Hematopoietic multipotent progenitor cell (in vitro differentiated cells): ENCODE results near the gene RASA2. TPM values are rescaled to one million over a fixed set of nuclear protein-coding genes. Genes with fewer than 3 reads are reported as not detected.
A peak's percentile ranks its signal among the peaks of the same experiment; 100 is the strongest.
"Not testable (repeated sequence)": the region's sequence is repeated elsewhere in the genome, so short reads cannot be mapped to it uniquely, and the experiment has no call there.

Experiments used
- DNase-seq, 3 donors: peaks; one replicate each; pipeline ENCODE4 v3.0.0-alpha.2; 2011 to 2015; ENCODE audit warnings: low read depth in 2 of 3, low spot score in 2 of 3
- total RNA-seq: library from RNA; depleted of rRNA; stranded (reverse); fragments of >200 nt; gene quantifications from one replicate; pipeline ENCODE4 v1.2.3, GENCODE V29; 2012

RASA2 gene
- total RNA-seq, 1 donor, result 11.6 TPM

DNA sequence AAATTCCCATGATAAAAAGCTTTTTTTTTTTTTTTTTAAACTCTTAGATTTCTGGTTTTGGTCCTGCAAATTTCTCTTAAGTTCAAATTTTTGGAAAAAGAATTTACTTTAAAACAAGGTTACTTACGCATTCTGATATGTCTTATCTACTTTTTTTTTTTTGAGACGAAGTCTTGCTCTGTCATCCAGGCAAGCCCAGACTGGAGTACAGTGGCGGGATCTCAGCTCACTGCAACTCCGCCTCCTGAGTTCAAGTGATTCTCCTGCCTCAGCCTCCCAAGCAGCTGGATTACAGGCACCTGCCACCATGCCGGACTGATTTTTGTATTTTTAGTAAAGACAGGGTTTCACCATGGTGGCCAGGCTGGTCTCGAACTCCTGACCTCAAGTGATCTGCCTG, 83.2 kb downstream of the RASA2 start:
- DNase-seq, result no peak

DNA sequence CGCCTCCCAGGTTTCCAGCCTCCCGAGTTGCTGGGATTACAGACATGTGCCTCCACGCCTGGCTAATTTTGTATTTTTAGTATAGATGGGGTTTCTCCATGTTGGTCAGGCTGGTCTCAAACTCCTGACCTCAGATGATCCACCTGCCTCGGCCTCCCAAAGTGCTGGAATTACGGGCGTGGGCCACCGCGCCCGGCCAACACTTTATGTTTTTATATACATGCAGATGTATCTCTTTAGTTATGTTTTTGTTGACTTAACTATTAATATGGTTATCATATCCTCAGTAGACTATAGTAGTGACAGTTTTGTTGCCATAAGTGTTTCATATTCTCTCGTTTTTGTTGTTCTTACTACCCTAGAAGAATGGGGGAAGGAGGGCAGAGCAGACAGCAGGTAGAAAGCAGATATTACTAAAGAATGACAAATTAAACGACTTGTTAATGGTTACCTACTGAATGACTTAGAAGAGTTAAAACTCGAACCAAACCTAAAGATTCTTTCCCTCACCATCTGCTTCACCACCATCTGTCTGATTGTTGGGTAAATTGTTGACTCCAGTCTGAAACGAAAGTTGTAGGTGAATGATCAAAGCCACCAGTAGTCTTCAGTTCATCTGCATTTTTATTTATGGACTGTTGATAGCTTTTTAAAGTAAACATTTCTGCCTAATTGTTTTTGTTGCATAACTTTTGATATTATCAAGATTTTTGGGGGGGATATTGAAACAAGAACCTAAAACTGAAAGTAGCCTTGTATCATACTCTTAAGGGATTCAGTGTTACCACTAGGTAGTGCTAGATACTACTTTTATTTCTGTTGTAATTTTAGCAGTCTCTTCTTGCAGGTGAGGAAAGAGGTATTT, 89.3 kb downstream of the RASA2 start:
- DNase-seq, result peak in 1 of 3 donors; percentile 60

DNA sequence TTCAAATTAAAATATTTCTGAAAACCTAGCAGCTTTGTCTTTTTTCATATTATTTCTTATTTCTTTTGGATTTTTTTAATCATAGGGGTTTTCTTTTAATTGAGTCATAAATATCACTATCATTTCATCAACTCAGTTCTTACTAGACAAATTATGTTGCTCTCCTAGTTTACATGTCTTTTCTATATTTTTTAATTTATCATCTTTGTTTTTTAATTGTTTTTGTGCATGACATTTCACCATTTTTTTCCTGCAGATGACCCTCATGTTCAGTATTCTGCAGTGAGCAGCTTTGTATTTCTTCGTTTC, 89.9 kb downstream of the RASA2 start:
- no peak for DNase-seq

DNA sequence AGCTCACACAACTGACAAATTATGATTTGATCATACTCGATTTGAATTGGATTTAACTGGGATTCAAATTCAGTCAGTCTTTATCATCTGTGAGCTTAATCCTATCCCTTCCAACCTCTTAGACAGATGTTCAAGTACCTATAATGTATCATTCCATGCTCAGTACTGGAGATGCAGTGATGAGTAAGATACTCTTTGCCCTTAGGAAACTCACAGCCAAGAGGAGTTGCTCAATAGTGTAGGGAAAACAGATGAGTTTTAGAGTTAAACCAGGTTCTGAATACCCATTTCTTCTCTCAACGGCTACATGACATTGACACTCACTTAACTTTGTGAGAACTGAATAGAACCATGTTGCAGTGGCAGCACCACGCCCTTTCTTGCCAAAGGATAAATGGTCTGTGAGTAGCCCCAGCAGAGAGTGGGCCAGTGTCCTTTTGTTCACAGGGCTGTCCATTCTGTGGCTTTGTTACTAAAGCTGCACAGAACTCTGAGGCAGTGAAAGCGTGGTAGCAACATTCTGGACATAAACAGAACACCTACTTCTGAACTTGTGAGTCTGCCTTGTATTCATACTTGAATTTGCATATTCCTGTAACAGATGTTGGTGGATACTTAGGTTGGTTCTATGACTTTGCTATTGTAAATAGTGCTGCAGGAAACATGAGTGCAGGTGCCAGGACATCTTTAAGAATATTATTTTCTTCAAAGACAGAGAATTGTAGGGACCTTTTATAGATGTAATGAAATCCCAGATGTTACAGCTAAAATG, 91.6 kb downstream of the RASA2 start:
- no peak for DNase-seq

DNA sequence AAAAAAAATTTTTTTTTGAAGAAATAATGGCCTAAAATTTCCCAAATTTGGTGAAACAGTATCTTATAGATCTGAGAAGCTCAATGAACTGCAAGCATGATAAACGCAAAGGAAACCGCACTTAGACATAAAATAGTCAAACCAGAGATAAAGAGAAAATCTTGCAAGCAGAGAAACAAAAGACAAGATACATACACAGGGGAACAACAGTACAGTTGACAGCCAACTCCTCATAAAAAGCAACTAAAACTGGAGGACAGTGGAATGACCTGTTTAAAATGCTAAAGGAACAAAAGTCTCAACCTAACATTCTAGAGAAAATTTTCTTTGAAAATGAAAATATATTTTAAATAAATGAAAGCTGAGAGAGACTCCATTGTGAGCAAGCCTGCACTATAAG, 107.5 kb downstream of the RASA2 start:
- DNase-seq, result peak in 1 of 3 donors; percentile 19

DNA sequence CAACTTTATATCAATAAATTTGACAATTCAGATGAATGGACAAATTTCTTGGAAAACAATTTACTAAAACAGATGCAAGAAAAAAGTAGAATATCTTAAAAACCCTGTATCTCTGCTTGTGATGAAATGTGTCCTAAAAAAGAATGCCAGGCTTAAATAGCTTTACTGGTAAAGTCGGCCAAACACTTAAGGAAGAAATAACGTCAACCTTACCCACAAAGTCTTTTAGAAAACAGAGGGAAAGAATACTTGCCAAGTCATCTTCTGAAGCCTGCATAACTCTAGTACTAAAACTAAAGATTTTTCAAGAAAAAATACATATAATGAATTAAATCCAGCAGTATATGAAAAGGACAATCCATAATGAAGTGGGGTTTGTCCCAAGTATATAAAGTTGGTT, 111.1 kb downstream of the RASA2 start:
- DNase-seq, result peak in 1 of 3 donors; percentile 21

DNA sequence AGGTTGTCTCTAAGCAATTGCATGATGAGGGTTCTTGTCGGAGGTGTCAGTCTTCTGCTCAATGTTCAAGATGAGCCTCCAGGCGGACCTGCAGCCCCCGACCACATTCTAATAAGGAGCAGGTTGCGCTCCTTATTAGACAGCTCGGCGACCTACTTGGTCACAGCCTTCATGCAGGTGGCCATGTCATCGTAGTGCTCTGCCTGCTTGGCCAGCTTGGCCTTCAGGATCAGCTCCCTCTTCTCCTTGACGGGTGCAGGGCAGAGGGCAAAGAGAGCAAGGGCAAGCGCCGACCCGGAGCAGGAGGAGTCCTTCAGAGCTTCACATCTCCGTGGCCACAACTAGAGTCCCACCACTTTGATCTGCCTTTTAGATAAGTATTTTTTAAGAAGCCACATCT, 113.5 kb downstream of the RASA2 start:
- no peak for DNase-seq

DNA sequence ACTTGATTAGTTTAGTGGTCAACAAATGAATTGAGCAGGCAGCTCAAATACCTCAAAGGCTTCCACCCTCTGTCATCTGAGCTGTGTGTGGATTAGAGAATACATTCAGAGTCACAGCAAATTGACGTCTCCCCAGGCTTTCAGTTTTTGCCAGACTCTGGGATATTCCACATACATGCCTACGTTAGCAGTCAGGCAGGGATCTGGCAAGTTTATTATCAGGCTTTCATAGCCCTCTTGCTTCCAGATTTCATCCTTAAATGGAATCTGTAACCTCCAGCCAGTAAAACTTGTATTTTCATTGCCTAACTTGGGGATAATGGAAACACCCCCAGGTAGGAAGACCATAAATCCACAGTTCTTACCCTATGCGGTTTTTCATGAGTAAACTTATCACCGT, 115.9 kb downstream of the RASA2 start:
- DNase-seq, result no peak

DNA sequence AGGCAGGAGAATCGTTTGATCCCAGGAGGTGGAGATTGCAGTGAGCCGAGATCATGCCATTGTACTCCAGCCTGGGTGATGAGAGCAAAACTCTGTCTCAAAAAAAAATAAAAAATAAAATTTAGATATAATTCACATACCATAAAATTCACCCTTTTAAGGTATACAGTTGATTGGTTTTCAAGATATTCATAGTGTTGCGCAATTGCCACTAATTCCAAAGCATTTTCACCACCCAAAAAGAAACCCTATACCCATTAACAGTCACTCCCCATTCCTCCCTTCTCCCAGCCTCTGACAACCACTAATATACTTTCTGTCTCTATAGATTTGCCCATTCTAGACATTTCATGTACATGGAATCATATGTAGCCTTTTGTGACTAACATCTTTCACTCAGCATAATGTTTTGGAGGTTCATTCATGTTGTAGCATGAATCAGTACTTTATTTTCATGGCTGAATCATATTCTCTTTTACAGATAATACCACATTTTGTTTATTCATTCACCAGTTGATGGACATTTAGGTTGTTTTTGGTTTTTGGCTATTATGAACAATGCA, 116.7 kb downstream of the RASA2 start:
- DNase-seq, result no peak

DNA sequence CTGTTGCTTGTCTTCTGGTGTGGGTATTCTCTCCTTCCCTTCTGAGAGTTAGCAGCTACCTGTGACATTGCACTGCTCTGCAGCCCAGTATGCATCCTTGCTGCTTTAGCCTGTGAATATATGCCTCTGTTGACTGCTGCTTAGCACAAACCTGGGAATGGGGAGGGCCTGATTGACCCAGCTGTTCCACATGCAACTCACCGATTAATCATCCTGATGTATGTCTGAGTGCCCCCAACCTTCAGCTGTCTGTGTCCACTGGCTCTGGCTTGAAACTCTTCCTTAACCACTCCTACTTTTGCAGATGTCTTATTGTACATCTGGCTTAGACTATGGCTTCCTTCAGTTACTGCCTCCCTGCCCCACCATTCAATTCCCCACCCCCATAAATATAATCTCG, 119.1 kb downstream of the RASA2 start:
- DNase-seq, result no peak

DNA sequence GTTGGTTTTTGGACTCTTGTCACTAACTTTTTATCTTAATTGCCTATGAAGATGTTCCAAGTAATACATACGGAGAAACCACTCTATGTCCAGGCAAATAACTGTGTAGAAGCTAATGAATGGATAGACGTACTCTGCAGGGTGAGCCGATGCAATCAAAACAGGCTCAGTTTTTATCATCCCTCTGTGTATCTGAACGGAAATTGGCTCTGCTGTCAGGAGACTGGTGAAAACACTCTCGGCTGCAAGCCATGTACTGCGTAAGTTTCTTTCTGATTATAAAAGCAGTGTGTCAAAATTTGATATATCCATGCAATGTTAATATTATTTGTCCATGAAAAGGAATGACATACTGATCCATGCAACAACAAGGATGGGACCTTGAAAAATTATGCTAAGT, 121.6 kb downstream of the RASA2 start:
- DNase-seq, result no peak

DNA sequence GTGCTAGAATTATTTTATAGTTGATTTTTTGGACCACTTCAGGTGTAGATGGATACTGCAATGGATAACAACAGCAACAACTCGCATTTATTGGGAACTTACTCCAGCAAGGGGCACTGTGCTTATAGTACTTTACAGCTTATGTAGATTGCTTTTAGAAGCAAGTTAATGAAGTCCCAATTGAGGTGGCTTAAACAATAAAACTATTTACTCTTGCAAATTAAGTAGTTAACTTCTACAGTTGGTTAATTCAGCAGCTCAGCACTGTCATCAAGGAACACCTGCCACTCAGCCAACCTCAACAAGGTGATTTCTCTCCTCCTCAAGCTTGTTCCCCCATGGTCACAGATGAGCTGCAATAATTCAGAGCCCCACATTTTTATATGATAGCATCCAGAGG, 124.1 kb downstream of the RASA2 start:
- DNase-seq, result no peak

DNA sequence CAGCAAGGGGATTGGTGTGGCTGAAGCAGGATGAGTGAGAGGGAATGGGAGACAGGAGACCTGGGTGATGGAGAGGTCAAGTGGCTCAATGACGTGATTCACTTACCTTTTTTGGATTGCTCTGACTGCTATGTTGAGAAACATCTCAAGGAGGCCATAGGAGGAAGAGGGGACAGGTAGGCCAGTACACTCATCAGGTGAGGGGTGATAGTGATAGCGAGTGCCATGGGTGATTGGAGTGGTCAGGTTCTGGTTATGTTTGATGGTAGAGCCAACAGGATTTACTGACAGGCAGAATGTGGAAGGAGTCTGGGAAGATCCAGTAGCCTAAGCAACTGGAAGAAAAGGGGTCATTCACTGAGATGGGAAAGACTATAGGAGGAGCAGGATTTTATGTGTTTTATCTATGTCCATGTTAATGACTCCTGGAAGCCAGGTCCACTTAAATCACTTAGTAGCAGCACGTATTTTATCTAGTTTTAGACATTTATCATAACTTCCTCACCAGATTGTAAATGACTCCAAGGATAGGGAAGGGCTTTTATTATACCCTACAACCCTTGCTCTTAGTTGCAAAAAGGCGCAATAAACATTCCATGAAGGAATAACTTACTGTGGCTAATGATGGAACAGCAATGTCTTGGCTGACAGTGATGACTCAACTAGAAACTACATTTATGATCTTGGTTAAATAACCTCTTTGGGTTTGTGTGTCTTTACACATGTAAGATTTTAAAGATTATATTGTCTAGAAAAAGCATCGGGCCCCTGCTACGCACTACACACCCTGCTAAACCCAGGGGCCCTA, 131.5 kb downstream of the RASA2 start:
- DNase-seq, result no peak

DNA sequence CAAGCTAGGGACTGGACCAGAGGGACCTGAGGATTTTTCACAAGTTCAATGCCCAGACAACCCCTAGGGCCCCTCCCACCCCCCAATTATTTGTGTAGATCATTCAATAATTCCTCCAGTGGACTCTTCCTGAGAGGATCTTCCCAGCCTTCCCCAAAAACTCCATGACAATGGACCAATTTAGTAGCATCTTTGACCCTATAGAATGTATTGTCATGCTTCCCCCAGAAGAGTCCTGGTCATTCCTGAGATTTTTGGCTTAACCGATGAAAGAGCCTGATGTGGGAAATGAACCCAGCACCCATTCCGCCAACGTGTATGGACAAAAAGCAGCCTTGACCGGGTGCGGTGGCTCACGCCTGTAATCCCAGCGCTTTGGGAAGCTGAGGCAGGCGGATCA, 132.1 kb downstream of the RASA2 start:
- DNase-seq, result no peak

DNA sequence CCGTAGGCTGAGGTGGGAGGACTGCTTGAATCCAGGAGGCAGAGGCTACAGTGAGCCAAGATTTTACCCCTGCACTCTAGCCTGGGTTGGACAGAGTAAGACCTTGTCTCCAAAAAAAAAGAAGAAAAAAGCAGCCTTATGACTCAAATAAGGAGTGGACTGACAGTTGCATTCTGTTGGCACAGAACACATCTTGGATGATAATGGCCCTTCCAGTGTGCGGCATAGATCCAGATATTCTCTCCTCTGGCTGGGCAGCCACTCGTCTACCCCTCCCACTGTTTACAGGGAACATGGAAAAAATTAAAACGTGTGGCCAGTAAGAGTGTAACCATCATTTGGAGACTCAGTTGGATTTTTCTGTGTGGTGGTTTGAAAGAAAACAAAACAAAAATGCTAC, 132.6 kb downstream of the RASA2 start:
- no peak for DNase-seq

DNA sequence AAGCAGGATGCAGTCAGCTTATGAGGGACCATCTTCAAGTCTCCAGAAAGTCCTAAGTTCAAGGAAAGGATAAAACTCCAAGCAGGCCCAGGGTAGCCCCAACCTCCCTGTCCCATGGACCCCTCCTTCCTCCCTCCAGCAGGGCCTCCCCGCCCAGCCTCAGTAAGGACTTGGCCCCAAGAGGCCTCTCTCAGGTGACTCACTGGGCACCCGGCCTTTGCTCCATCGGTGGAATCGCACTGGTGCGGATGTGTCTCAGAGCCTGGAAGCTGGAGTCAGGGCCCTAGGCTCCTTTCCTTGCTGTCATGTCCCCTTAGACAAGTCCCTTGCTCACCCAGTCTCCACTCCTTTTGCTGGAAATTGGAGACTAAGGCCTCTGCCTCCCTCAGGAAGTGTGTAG, 136.9 kb downstream of the RASA2 start:
- no peak for DNase-seq

DNA sequence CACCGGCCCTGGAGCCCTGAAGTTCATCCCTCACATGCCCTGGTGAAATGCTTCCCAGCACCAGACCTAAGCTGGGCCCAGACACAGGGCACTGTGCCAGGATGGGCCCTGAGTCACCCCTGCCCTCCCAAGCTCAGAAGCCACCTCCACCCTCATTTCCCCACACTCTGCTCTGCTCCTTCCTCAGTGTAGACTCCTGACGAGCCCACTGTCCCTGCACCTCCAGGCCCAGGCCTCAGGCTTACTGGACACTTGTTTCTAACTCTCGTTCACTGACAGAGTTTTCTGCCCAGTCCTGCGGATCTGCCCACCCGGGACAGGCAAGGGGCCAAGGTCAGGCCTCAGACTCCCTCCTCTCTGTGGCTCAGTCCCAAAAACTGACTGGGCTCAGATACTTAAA, 138.7 kb downstream of the RASA2 start:
- DNase-seq, result no peak

DNA sequence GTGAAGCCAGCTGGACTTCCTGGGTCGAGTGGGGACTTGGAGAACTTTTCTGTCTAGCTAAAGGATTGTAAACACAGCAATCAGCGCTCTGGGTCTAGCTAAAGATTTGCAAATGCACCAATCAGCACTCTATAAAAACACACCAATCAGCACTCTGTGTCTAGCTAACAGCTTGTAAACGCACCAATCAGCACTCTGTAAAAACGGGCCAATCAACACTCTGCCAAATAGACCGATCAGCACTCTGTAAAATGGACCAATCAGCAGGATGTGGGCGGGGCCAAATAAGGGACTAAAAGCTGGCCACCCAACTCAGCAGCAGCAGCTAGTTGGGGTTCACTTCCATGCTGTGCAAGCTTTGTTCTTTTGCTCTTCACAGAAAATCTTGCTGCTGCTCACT, 141.5 kb downstream of the RASA2 start:
- not testable (repeated sequence) for DNase-seq

DNA sequence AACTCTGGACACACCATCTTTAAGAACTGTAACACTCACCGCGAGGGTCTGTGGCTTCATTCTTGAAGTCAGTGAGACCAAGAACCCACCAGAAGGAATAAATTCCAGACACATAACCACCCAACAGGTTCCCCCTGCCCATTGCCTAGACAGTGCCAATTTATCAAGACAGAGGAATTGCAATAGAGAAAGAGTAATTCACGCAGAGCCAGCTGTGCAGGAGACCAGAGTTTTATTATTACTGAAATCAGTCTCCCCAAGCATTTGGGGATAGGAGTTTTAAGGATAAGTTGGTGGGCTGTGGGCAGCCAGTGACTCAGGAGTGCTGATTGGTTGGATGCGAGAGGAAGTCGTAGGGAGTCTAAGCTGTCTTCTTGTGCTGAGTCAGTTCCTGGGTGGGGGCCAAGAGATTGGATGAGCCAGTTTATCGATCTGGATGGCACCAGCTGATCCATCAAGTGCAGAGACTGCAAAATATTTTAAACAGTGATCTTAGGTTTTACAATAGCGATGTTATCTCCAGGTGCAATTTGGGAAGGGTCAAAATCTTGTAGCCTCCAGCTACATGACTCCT, 142.1 kb downstream of the RASA2 start:
- DNase-seq, result not testable (repeated sequence)

DNA sequence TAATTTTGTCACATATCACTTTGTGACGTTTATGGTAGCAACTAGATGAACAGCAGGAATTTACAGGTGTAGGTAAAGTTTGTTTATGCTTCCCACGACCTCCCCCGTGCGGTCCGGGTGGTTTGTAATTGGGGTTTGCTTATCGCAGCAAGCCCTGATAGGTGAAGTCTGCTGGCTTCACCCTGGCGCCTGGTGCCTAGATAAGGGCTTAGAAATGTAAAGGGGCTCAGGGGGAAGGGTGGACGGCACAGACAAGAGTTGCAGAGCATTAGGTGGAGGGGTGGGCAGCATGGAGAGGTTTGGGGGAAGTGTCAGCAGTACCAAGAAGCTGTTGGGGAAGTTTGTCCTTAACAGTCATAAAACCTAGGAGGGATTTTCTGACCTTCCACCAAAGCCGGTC, 143.1 kb downstream of the RASA2 start:
- no peak for DNase-seq
